ENCODE data around the gene ZFHX3.

Gene ZFHX3

DNA sequence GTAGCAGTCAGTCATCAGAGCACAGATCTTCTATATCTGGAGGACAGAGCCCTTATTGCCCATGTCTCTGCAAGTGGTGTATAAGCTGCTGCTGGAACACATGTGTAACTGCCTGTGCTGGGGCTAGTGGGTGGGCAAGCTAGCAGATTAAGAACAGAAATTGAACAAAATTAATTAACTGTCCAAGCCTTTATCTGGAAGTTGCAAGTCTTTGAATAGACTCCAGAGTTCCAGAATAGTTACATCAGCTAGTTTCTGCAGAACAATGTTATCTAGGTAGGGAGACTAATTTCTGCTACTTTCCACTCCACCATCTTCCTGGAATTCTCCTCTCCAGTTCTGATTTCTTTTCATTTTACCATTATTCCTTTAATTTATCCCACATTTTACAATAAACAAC lies 287.3 kb downstream of the ZFHX3 start:
- no peak for DNase-seq (ENCODE audit: low spot score)

DNA sequence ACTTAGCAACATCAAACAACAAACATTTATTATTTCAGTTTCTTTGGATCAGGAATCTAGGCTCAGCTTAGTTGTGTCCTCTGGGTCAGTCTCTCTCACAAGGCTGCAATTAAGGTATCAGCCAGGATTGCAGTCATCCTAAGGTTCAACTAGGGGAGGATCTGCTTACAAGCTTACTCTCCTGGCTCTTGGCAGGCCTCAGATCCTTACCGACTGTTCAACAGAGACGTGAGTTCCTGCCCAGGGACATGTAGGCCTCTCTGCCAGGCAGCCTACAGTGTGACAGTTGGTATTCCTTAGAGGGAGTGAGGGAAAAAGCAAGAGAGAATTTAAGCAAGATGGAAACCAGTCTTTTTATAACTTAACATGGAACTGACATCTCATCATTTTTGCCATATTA lies 294.0 kb downstream of the ZFHX3 start:
- DNase-seq (ENCODE audit: low spot score): no peak

DNA sequence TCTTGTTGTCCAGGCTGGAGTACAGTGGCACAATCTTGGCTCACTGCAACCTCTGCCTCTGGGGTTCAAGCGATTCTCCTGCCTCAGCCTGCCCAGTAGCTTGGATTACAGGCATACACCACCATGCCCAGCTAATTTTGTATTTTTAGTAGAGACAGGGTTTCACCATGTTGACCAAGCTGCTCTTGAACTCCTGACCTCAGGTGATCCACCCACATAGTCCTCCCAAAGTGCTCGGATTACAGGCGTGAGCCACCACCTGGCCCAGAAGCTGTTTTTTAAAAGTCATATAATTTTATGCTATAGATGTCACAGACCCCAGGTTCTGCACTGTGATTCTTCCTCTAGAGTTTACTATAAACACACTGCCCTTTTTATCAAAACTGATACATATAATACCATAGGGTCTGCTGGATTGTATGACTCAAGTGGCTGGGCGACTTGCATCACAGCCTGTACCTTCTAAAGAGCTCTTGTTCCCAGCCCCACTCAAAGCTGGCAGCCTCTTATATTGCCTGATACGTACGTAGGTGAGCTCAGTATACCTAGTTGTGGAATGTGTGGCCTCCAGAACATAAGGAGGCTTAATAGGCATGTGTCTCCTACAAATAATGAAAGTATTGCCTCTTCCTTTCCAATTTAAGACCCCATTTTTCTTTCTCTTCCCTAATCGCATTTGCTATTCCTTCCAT lies 295.8 kb downstream of the ZFHX3 start:
- DNase-seq (ENCODE audit: low spot score): no peak

DNA sequence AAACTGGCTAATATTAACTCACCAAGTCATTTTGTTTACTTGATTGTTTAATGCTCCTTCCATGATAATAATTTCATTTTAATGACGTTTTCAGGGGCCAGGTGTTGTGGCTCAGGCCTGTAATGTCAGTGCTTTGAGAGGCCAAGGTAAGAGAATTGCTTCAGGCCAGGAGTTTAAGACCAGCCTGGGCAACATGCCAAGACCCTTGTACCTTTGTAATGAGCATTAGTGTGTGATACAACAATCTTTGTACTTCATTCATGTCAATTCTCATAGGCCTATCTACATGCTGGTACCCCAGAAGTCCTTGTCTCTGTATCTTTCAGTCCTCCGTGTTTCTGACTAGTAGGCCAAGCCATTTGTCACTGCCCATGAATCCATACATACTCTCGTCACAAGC lies 296.9 kb downstream of the ZFHX3 start:
- no peak for DNase-seq (ENCODE audit: low spot score)

DNA sequence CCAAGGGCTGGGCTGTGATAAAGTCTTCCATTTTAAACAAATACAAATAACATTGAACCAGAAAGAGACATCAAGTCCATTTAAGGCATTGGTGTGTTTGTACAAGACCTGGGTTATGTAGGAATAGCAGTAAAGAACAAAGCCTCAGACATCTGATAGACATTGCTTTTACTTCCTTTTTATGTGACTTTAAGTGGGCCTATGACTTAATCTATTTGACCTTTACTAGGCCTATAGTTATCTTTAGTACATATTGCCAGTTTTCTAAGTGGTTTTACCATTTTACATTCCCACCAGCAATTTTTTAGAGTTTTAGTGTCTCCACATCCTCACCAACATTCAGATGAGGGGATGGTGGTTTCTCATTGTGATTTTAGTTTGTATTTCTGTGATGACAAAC lies 298.8 kb downstream of the ZFHX3 start:
- no peak for DNase-seq (ENCODE audit: low spot score)

DNA sequence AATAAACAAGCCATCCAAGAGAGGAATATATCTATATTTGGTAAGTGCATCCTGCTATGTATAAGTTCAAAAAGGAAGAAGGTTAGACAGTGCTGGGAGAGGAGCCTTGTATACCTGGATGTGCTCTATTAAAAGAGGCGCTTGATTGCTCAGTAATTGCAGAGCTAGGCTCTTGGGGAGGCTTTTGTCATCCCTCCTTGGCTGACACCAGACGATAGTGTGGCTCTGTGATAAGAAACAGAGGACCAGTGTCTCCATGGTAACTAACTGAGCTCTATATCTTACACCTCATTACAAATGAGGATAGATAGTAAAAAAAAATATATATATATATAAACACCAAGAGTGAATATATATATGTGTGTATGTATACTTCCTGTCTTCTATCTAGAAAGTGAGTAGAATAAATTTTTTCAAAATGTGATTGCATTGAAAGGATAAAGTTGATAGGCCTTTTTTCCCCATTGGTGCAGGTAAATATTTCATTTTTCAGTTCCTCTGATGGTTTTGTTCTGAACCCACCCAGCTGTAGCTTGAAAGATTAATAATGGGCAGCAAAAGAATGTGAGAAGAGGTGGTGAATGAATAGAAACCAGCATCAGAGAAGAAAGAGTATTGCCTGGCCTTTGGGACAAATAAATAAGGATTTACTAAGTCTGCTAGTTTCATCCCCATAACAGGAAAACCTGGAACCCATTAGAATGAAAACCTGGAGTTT lies 303.7 kb downstream of the ZFHX3 start:
- DNase-seq (ENCODE audit: low spot score): peak; percentile 71

DNA sequence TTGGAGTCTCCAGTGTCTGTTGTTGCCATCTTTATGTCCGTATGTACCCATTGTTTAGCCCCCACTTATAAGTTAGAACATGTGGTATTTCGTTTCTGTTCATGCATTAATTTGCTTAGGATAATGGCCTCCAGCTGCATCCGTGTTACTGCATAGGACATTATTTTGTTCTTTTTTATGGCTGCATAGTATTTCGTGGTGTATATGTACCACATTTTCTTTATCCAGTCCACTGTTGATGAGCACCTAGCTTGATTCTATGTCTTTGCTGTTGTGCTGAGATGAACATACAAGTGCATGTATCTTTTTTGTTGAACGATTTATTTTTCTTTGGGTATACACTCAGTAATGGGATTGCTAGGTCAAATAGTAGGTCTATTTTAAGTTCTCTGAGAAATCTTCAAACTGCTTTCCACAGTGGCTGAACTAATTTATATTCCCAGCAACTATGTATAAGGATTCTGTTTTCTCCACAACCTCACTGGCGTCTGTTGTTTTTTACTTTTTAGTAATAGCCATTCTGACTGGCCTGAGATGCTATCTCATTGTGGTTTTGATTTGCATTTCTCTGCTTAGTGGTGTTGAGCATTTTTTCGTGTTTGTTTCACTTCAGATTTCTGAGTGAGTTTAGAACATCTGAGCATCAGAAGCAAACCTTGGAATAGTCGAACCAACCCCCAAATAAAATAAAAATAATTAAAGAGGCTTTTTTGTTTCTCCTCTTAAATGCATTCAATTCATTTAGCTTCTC lies 304.7 kb downstream of the ZFHX3 start:
- DNase-seq (ENCODE audit: low spot score): no peak

DNA sequence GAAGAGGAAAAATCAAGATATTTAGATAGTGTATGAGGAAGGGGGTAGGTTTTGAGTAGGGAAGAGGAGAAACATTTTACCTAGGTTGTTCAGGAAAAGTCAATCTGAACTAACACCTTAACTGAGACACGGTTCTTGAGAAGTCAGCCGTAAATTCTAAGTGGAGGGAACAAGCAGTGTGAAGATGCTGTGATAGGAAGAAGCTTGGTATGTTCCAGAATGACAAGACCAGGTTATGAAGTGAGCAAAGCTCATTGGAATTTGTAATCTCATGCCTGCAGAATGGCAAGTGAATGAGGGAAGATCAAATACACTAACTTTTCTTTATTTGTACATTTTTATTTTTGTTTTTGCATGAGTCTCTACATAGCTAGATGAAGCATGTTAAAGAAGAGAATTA lies 307.6 kb downstream of the ZFHX3 start:
- no peak for DNase-seq (ENCODE audit: low spot score)

DNA sequence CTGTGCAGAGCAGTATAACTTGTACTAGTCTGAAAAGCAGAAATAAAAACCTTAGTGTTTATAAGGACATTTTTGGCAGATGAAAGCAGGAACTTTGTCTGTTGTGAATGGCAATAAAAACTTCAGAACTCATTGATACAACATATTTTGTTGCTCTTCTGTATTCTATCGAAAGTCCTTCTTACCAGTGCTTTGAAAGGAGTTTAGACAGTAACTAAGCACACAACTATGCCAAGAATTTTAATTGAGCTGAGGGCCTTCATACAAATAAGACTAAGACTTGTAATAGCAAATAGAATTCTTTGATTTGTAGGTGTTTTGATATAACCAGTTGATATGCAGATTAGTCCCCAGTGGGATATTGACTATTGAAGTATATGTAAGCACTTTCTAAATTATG lies 308.4 kb downstream of the ZFHX3 start:
- no peak for DNase-seq (ENCODE audit: low spot score)

DNA sequence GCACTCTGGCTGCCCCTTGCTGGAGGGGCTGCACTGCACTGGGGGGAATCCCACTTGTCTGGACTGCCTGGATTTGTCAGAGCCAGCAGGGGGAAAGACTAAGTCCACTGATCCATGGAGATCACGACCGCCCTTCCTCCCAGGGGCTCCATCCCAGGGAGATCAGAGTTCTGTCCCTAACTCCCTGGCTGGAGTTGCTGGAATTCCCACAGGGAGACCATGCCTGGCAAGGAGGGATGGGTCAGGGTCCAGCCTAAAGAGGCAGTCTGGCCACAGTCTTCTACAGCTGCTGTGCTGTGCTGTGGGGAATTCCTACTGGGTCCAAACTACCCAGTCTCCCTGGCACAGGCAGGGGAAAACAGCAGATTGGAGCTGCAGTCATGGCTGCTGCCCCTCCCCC lies 311.9 kb downstream of the ZFHX3 start:
- DNase-seq (ENCODE audit: low spot score): no peak

Small RNA genes within 50 kb of the gene (small RNA-seq; reads per million reads assigned to genes)
- gene AC002044.1: 0 reads per million in 2 experiments
- gene RNU7-71P: 0 reads per million in 2 experiments
